MM.1S (cell line): ENCODE data around the gene ARHGAP28.

Source experiments
- DNase-seq: peaks from one replicate; pipeline ENCODE4 v3.0.0-alpha.2; 2015
- H2AFZ ChIP-seq: fragments of 300-600 bp; sonication (generic); 2 replicates; pipeline ENCODE4 v1.6.0; 2016; ENCODE audit warnings: antibody characterized with exemption, low read length
- H3F3A ChIP-seq: fragments of 300-600 bp; sonication (generic); 2 replicates; pipeline ENCODE4 v1.6.1; 2016; ENCODE audit warnings: mild to moderate bottlenecking, antibody characterized with exemption, low read length, moderate library complexity, mixed read lengths; ENCODE audit not compliant: insufficient read depth
- H3K27ac ChIP-seq: fragments of 300-600 bp; sonication (generic); 2 replicates; pipeline ENCODE4 v1.5.1; 2016; ENCODE audit warnings: mild to moderate bottlenecking, low read length
- H3K27me3 ChIP-seq: fragments of 300-600 bp; sonication (generic); replicated peaks from 2 replicates; pipeline ENCODE4 v1.6.0; 2016; ENCODE audit warnings: low read length; ENCODE audit not compliant: insufficient read depth
- H3K36me3 ChIP-seq: fragments of 300-600 bp; sonication (generic); replicated peaks from 2 replicates; pipeline ENCODE4 v1.6.1; 2016; ENCODE audit warnings: mild to moderate bottlenecking, low read length, mixed read lengths; ENCODE audit not compliant: insufficient read depth
- H3K4me1 ChIP-seq: fragments of 300-600 bp; sonication (generic); 2 replicates; pipeline ENCODE4 v1.6.1; 2016; ENCODE audit warnings: low read length, mixed read lengths
- H3K4me2 ChIP-seq: fragments of 300-600 bp; sonication (generic); 2 replicates; pipeline ENCODE4 v1.6.0; 2016; ENCODE audit warnings: low read depth, low read length
- H3K4me3 ChIP-seq: fragments of 300-600 bp; sonication (generic); 2 replicates; pipeline ENCODE4 v1.5.1; 2016; ENCODE audit warnings: low read length, mixed read lengths
- H3K79me2 ChIP-seq: fragments of 300-600 bp; sonication (generic); 2 replicates; pipeline ENCODE4 v1.6.1; 2016; ENCODE audit warnings: mixed run types, low read length, mixed read lengths
- H3K9ac ChIP-seq: fragments of 300-600 bp; sonication (generic); 2 replicates; pipeline ENCODE4 v1.6.1; 2016; ENCODE audit warnings: low read length, mixed read lengths
- H3K9me2 ChIP-seq: fragments of 300-600 bp; sonication (generic); replicated peaks from 2 replicates; pipeline ENCODE4 v1.6.1; 2016; ENCODE audit warnings: mild to moderate bottlenecking, low read length, mixed read lengths; ENCODE audit not compliant: insufficient read depth
- H3K9me3 ChIP-seq: fragments of 300-600 bp; sonication (generic); replicated peaks from 2 replicates; pipeline ENCODE4 v1.6.1; 2016; ENCODE audit warnings: mild to moderate bottlenecking, low read length, mixed read lengths; ENCODE audit not compliant: insufficient read depth
- H4K20me1 ChIP-seq: fragments of 300-600 bp; sonication (generic); 2 replicates; pipeline ENCODE4 v1.6.1; 2016; ENCODE audit warnings: mild to moderate bottlenecking, low read length, moderate library complexity, mixed read lengths; ENCODE audit not compliant: insufficient read depth
- CTCF ChIP-seq: fragments of 300-600 bp; sonication (generic); IDR thresholded peaks from 2 replicates; pipeline ENCODE4 v1.5.1; 2016; ENCODE audit warnings: antibody characterized with exemption, low read length, mixed read lengths
- EZH2 ChIP-seq: fragments of 300-600 bp; sonication (generic); optimal IDR thresholded peaks from 2 replicates; pipeline ENCODE3; 2017; ENCODE audit warnings: low read depth, mild to moderate bottlenecking, antibody characterized with exemption, low read length, mixed read lengths
- EZH2phosphoT487 ChIP-seq: fragments of 300-600 bp; sonication (generic); IDR thresholded peaks from 2 replicates; pipeline ENCODE4 v1.6.1; 2018; ENCODE audit warnings: antibody characterized with exemption, low read length

Gene ARHGAP28

GRCh38 chr18:6721755-6722154 is 7.8 kb upstream of the ARHGAP28 start:
- Histone ChIP-seq H3K4me1 (peaks cover 16% of the 10 kb centered on the region; the same call in 1 of the 2 replicates), H4K20me1 (no peaks in the 10 kb centered on the region), H3K36me3 (no peaks in the 10 kb centered on the region), H2AFZ (no peak overlapping the region), H3K9me3 (no peaks in the 10 kb centered on the region), H3K9me2 (no peaks in the 10 kb centered on the region), H3K27ac (no peak overlapping the region), H3K4me2 (no peak overlapping the region), H3K79me2 (no peaks in the 10 kb centered on the region), H3F3A (no peaks in the 10 kb centered on the region), H3K4me3 (no peak overlapping the region), H3K9ac (no peak overlapping the region), H3K27me3 (no peaks in the 10 kb centered on the region)
- no peak for TF ChIP-seq EZH2
- DNase-seq: no peak

GRCh38 chr18:6722690-6723089 is 6.8 kb upstream of the ARHGAP28 start:
- TF ChIP-seq CTCF (no peak), EZH2phosphoT487 (no peak), EZH2 (no peak)
- Histone ChIP-seq H3K9ac (no peak overlapping the region), H4K20me1 (no peaks in the 10 kb centered on the region), H3K4me1 (peaks cover 16% of the 10 kb centered on the region; the same call in 1 of the 2 replicates), H3K4me2 (no peak overlapping the region), H3F3A (no peaks in the 10 kb centered on the region), H3K9me3 (no peaks in the 10 kb centered on the region), H3K36me3 (no peaks in the 10 kb centered on the region), H2AFZ (no peak overlapping the region), H3K9me2 (no peaks in the 10 kb centered on the region), H3K79me2 (no peaks in the 10 kb centered on the region), H3K27me3 (no peaks in the 10 kb centered on the region), H3K4me3 (no peak overlapping the region), H3K27ac (no peak overlapping the region)
- peak; percentile 48 for DNase-seq

GRCh38 chr18:6724331-6724730 is 5.2 kb upstream of the ARHGAP28 start:
- Histone ChIP-seq H3K27me3 (no peaks in the 10 kb centered on the region), H3K4me2 (no peak overlapping the region), H3K36me3 (no peaks in the 10 kb centered on the region), H3K4me1 (peaks cover 12% of the 10 kb centered on the region; the same call in 1 of the 2 replicates), H3K9me3 (no peaks in the 10 kb centered on the region), H2AFZ (no peak overlapping the region), H3K9me2 (no peaks in the 10 kb centered on the region), H3F3A (peaks cover 7% of the 10 kb centered on the region; the same call in 1 of the 2 replicates), H3K9ac (no peak overlapping the region), H3K4me3 (no peak overlapping the region), H4K20me1 (no peaks in the 10 kb centered on the region), H3K27ac (no peak overlapping the region), H3K79me2 (no peaks in the 10 kb centered on the region)
- no peak for DNase-seq
- no peak for TF ChIP-seq EZH2phosphoT487
- TF ChIP-seq CTCF: no peak
- TF ChIP-seq EZH2: no peak

- Histone ChIP-seq H3K9me2 (no peaks in the 10 kb centered on the region), H3K4me1 (peaks cover 8% of the 10 kb centered on the region; the same call in 1 of the 2 replicates), H3K9me3 (no peaks in the 10 kb centered on the region), H3K27me3 (no peaks in the 10 kb centered on the region), H2AFZ (0 out of 2 replicates have a peak overlapping the region, but pooled peaks have one; percentile 42), H3K9ac (no peak overlapping the region), H3K4me3 (no peak overlapping the region), H3K27ac (no peak overlapping the region), H3K79me2 (no peaks in the 10 kb centered on the region), H3K36me3 (no peaks in the 10 kb centered on the region), H3K4me2 (no peak overlapping the region), H4K20me1 (no peaks in the 10 kb centered on the region), H3F3A (peaks cover 7% of the 10 kb centered on the region; the same call in 1 of the 2 replicates)
- DNase-seq: no peak
- TF ChIP-seq CTCF: no peak
These were observed 1.2 kb upstream of the ARHGAP28 start for GRCh38 chr18:6728331-6728730.
